Measurements from ENCODE around the gene ATP2B1. TPM values are rescaled to one million over a fixed set of nuclear protein-coding genes. Genes with fewer than 3 reads are reported as not detected.

ATP2B1 gene
- total RNA-seq, 4 donors from 2014 or later = 10.9 to 32.4 (median 21.0) TPM

DNA sequence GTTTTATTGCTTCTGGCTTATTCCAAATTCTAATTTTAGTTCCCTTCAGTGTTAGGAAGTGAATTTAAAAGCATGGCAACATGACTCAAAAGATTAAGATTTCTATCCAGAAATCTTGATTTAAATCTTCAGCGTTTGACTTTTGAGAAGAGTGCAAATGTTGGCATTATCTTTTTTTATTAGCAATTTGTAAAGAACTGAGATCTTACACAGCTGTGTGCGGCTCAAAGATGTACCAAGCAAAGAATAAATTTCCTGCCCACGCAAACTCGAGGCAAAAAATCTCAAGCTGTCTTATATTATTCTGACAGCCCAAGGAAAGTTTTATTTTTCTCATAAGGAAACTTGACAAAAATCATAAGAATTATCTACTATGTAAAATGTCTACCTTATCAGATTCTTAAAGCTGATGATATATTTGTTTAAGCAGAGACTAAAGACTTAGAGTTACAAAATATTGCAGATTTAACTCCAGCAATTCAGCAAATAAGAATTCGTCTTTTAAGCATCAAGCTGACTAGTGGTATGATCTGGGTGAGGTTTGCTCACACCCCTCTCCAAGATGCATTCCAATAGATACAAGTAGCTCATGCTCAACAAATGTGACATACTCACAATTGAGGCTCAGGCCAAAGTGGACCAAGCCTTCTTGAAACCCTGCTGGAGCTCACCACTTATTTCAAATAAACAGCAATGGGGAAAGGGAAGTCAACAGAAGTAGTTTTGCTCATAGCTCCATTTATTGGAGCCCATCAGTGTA, 135.4 kb downstream of the ATP2B1 start:
- Histone ChIP-seq H3K4me3 (no peak overlapping the region), H3K27me3 (no peaks in the 10 kb centered on the region), H3K27ac (no peak overlapping the region), H3K9me3 (no peaks in the 10 kb centered on the region), H3K36me3 (no peaks in the 10 kb centered on the region), H3K4me1 (peaks cover 0 to 16% (median 0%) of the 10 kb centered on the region in 3 donors)
- TF ChIP-seq, protein P1, sequence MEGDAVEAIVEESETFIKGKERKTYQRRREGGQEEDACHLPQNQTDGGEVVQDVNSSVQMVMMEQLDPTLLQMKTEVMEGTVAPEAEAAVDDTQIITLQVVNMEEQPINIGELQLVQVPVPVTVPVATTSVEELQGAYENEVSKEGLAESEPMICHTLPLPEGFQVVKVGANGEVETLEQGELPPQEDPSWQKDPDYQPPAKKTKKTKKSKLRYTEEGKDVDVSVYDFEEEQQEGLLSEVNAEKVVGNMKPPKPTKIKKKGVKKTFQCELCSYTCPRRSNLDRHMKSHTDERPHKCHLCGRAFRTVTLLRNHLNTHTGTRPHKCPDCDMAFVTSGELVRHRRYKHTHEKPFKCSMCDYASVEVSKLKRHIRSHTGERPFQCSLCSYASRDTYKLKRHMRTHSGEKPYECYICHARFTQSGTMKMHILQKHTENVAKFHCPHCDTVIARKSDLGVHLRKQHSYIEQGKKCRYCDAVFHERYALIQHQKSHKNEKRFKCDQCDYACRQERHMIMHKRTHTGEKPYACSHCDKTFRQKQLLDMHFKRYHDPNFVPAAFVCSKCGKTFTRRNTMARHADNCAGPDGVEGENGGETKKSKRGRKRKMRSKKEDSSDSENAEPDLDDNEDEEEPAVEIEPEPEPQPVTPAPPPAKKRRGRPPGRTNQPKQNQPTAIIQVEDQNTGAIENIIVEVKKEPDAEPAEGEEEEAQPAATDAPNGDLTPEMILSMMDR (IDR thresholded peaks at IDR 0.05) = no peak
- TF ChIP-seq POLR2A (IDR thresholded peaks at IDR 0.05) = no peak
- DNase-seq = no peak
- intact Hi-C loops (cut with DNase I) = no loop called here
- WGBS, 2 donors = 79 to 85% methylated on average over 5 of the region's 5 CpGs

DNA sequence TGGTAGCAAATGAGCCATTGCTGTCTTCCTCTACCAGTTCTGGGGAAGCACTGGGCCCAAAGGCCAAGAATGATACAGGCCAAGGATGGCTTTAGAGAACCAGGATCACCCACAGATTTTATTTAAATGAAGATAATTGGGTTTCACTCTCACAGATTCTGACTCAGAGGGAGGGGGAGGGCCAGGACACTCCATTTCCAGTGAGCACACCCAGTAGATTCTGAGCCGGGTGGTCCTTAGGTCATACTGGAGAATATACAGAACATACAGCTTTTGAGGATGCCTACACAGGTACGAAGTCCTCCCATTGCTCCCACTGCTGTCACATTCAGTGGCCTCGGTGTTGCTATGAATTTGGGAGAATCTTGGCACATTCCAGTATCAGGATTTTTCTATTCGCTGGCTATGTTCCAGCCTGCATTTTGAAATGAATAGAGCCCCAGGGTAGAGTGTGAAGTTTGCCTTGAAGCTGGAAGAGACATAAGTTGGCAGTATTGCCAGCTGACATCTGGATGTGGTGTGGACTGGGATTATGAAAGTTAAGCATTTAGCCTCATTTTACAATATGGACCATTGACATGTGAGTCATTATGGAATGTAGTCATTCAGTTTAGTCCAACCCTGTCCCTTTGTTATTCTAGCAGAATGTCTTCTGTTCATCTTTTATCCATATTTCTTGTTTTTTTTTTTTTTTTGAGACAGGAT, 137.0 kb downstream of the ATP2B1 start:
- no peaks in the 10 kb centered on the region for H3K9me3 ChIP-seq
- no peak for DNase-seq
- H3K27me3 ChIP-seq = no peaks in the 10 kb centered on the region
- no peak overlapping the region for H3K4me3 ChIP-seq
- H3K4me1 ChIP-seq = peaks cover 0 to 32% (median 0%) of the 10 kb centered on the region in 3 donors
- intact Hi-C loops (cut with DNase I) = no loop called here
- WGBS, 2 donors = 53 to 67% methylated on average over 4 of the region's 4 CpGs
- no peaks in the 10 kb centered on the region for H3K36me3 ChIP-seq
- no peak for TF ChIP-seq POLR2A (IDR thresholded peaks at IDR 0.05)
- TF ChIP-seq, protein P1 (IDR thresholded peaks at IDR 0.05) = no peak
- H3K27ac ChIP-seq = no peak overlapping the region

DNA sequence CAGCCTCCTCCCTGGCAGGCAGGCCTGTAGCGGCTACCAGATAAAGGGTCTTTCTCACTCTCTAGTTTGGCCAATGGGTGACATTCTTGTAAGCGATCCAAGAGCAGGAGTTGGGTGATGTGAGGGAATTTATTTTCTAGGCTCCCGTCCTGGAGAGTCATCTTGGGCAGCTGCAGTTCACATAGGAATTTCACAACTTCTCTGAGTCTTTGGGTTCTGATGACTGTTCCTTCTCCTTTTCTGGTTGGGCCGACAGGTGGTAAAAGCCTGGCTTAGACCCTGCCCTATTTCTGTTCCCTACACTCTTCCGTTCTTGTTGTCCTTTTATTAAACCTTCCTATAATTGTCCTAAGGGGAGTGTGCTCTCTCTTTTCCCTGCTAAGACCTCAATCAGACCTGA, 140.2 kb downstream of the ATP2B1 start:
- no peak for DNase-seq
- H3K4me1 ChIP-seq = peaks cover 0 to 32% (median 0%) of the 10 kb centered on the region in 3 donors
- no peak overlapping the region for H3K4me3 ChIP-seq
- H3K9me3 ChIP-seq = no peaks in the 10 kb centered on the region
- no peaks in the 10 kb centered on the region for H3K27me3 ChIP-seq
- WGBS, 2 donors = 37 to 57% methylated on average over 5 of the region's 5 CpGs
- no peak overlapping the region for H3K27ac ChIP-seq
- no peak for TF ChIP-seq POLR2A (IDR thresholded peaks at IDR 0.05)
- TF ChIP-seq, protein P1 (IDR thresholded peaks at IDR 0.05) = no peak
- H3K36me3 ChIP-seq = no peaks in the 10 kb centered on the region
- intact Hi-C loops (cut with DNase I) = no loop called here

DNA sequence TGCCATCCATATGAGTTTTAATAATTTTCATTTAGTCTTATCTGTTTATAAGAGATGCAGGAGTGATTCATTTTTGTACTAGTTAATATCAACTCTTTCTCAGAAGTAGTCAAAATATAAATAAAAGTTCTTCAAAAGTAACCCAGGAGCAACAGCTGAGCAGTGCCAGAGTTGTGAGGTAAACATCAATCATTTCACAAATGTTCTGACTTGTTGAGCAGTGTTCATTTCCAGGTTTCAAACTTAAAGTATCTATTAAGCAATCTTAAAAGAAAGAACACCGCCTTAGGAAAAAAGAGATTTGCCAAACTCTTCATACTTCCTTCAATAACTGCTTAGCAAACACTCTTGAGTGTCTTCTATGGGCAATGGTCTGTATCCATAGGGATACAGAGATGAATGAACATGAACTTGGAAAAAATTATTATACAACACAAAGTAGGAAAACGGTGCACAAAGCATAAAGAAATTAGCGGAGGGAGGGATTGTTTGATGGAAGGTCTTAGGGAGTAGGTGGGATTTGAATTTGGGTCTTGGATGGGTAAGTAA, 140.9 kb downstream of the ATP2B1 start:
- whole genome bisulfite sequencing, 2 donors = 41 to 47% methylated on average over 3 of the region's 3 CpGs
- Histone ChIP-seq H3K27ac (no peak overlapping the region), H3K4me3 (no peak overlapping the region)

More for the DNA sequence above, 140.9 kb downstream of the ATP2B1 start:
- DNase-seq = no peak
- Histone ChIP-seq H3K4me1 (peaks cover 0 to 32% (median 0%) of the 10 kb centered on the region in 3 donors), H3K36me3 (no peaks in the 10 kb centered on the region), H3K27me3 (no peaks in the 10 kb centered on the region), H3K9me3 (no peaks in the 10 kb centered on the region)
- intact Hi-C loops (cut with DNase I) = no loop called here
- TF ChIP-seq POLR2A (IDR thresholded peaks at IDR 0.05) = no peak
- TF ChIP-seq, protein P1 (IDR thresholded peaks at IDR 0.05) = no peak
